HepG2 (cell line): ENCODE results near the gene TMCO6. TPM values are rescaled to one million over a fixed set of nuclear protein-coding genes. Genes with fewer than 3 reads are reported as not detected.

ENCODE experiments used
- ATRX ChIP-seq: sonication (generic); formaldehyde crosslinking; IDR thresholded peaks from 2 replicates; pipeline ENCODE4 v1.4.0; 2020; ENCODE audit warnings: missing genetic modification reagents, borderline replicate concordance
- DNMT1 ChIP-seq: sonication (generic); formaldehyde crosslinking; IDR thresholded peaks from 2 replicates; pipeline ENCODE4 v1.5.1; 2020; ENCODE audit warnings: mild to moderate bottlenecking, missing genetic modification reagents
- TEAD3 ChIP-seq: optimal IDR thresholded peaks from 2 replicates; pipeline ENCODE3; 2016; ENCODE audit warnings: borderline replicate concordance
- ZNF331 ChIP-seq: sonication (generic); formaldehyde crosslinking; IDR thresholded peaks from 2 replicates; pipeline ENCODE4 v1.4.0; 2020; ENCODE audit warnings: missing genetic modification reagents
- ZNF343 ChIP-seq: sonication (generic); formaldehyde crosslinking; IDR thresholded peaks from 2 replicates; pipeline ENCODE4 v1.4.0; 2020; ENCODE audit warnings: mild to moderate bottlenecking, missing genetic modification reagents
- ZNF468 ChIP-seq: sonication (generic); formaldehyde crosslinking; IDR thresholded peaks from 2 replicates; pipeline ENCODE4 v1.8.0; 2022; ENCODE audit warnings: mild to moderate bottlenecking, moderate library complexity, missing genetic modification reagents
- ZNF552 ChIP-seq: sonication (generic); formaldehyde crosslinking; IDR thresholded peaks from 2 replicates; pipeline ENCODE4 v1.9.0; 2022; ENCODE audit warnings: missing genetic modification reagents, mild to moderate bottlenecking, borderline replicate concordance
- ZNF816 ChIP-seq: sonication (generic); formaldehyde crosslinking; IDR thresholded peaks from 2 replicates; pipeline ENCODE4 v1.8.0; 2022; ENCODE audit warnings: missing genetic modification reagents, mild to moderate bottlenecking, borderline replicate concordance
- ZSCAN31 ChIP-seq: sonication (generic); formaldehyde crosslinking; IDR thresholded peaks from 2 replicates; pipeline ENCODE4 v1.5.0; 2020; ENCODE audit warnings: low read depth, mild to moderate bottlenecking, missing genetic modification reagents
- polyA plus RNA-seq, 8 experiments: library from polyadenylated mRNA; depleted of rRNA in 3 of 8; stranded (reverse) in 7 of 8; unstranded in 1 of 8; fragments of >200 nt; fragmentation: Illumina TruSeq in 4 of 8; extraction: Trizol in 4 of 8; gene quantifications; 2 replicates each; pipeline versions ENCODE4 v1.2.1 to v1.2.3, GENCODE V29; 2011 to 2016; ENCODE audit warnings: low read depth in 4 of 8, missing spikeins in 1 of 8, mixed read lengths in 1 of 8; ENCODE audit not compliant: insufficient read depth in 1 of 8
- total RNA-seq, 5 experiments: library from RNA; depleted of rRNA; stranded (reverse); fragments of >200 nt; fragmentation: Illumina TruSeq; extraction: Trizol; gene quantifications; 2 replicates each; pipeline ENCODE4 v1.2.3, GENCODE V29; 2016; ENCODE audit warnings: low read depth in 1 of 5
- TF ChIP-seq, protein P1 (sequence below): sonication (generic); formaldehyde crosslinking; IDR thresholded peaks from 2 replicates; pipeline ENCODE4 v1.8.0; 2022; ENCODE audit warnings: missing genetic modification reagents, mild to moderate bottlenecking, borderline replicate concordance
- TF ChIP-seq, protein P2 (sequence below): sonication (generic); formaldehyde crosslinking; IDR thresholded peaks from 2 replicates; pipeline ENCODE4 v1.4.0; 2020; ENCODE audit warnings: missing genetic modification reagents
- TF ChIP-seq, protein P3 (sequence below): IDR thresholded peaks from 2 replicates; pipeline ENCODE4 v1.6.1; 2016
- TF ChIP-seq, protein P4 (sequence below): sonication (generic); formaldehyde crosslinking; IDR thresholded peaks from 2 replicates; pipeline ENCODE4 v1.9.0; 2022; ENCODE audit warnings: missing genetic modification reagents, mild to moderate bottlenecking, borderline replicate concordance
- TF ChIP-seq, protein P5 (sequence below): sonication (generic); formaldehyde crosslinking; conservative IDR thresholded peaks from 2 replicates; pipeline ENCODE4 v1.4.0; 2020; ENCODE audit warnings: missing genetic modification reagents

The TMCO6 gene
- total and polyA plus RNA-seq, 2 of the 13 experiments (the other 11 are each of a cell fraction or from before 2014, with no cell fraction given), result 16.6 to 28.2 TPM

DNA sequence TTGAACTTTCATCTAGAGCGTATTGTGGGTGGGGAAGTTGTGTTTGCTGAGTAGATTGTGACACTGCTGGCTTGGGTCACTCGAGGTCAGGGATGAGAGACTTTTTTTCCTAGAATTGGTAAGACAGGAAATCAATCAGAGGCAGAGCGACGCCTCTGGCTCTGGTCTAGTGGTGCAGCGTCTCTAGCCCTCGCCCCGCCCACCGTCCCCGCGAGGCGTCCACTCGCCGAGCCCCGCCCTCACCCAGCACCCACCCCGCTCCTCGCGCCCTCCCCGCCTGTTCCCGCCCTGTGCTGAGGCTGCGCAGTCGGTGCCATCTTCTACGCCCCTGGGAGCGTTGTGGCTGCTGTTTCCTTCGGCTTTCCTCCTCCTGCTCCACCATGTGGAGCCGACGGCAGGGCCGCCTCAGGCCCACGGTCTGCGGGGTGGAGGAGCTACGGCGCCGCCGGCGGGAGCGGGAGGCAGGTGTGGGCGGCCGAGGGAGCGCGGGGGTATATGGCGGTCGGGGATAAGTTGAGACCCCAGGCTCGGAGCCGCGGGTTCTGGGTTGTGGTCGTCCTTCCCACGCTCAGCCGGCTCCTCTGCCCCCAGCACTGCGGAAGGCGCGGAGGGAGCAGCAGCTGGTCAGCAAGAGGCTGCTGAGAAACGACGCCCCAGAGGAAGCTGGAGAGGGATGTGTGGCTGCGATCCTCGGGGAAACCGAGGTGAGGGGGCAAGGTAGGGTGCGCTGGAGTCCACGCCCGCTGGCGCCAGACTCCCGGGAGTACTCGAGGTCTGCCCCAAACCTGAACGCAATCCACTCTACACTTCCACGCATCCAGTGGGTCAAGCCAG is at the start of gene TMCO6 (continued):
- TF ChIP-seq, protein P1, sequence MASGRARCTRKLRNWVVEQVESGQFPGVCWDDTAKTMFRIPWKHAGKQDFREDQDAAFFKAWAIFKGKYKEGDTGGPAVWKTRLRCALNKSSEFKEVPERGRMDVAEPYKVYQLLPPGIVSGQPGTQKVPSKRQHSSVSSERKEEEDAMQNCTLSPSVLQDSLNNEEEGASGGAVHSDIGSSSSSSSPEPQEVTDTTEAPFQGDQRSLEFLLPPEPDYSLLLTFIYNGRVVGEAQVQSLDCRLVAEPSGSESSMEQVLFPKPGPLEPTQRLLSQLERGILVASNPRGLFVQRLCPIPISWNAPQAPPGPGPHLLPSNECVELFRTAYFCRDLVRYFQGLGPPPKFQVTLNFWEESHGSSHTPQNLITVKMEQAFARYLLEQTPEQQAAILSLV (CRISPR knock-in tag), result peak; percentile 87
- TF ChIP-seq ZSCAN31 (CRISPR knock-in tag), result peak; percentile 82; the same call in 1 of the 2 replicates
- TF ChIP-seq, protein P2, sequence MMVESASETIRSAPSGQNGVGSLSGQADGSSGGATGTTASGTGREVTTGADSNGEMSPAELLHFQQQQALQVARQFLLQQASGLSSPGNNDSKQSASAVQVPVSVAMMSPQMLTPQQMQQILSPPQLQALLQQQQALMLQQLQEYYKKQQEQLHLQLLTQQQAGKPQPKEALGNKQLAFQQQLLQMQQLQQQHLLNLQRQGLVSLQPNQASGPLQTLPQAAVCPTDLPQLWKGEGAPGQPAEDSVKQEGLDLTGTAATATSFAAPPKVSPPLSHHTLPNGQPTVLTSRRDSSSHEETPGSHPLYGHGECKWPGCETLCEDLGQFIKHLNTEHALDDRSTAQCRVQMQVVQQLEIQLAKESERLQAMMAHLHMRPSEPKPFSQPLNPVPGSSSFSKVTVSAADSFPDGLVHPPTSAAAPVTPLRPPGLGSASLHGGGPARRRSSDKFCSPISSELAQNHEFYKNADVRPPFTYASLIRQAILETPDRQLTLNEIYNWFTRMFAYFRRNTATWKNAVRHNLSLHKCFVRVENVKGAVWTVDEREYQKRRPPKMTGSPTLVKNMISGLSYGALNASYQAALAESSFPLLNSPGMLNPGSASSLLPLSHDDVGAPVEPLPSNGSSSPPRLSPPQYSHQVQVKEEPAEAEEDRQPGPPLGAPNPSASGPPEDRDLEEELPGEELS (CRISPR knock-in tag), result peak; percentile 92
- peak; percentile 73; the same call in 1 of the 2 replicates for TF ChIP-seq ZNF552
- peak; percentile 39 for TF ChIP-seq TEAD3 (CRISPR knock-in tag)
- no peak for TF ChIP-seq ATRX
- TF ChIP-seq ZNF331 (CRISPR knock-in tag), result peak; percentile 84
- no peak for TF ChIP-seq ZNF468 (CRISPR knock-in tag)
- TF ChIP-seq, protein P3, sequence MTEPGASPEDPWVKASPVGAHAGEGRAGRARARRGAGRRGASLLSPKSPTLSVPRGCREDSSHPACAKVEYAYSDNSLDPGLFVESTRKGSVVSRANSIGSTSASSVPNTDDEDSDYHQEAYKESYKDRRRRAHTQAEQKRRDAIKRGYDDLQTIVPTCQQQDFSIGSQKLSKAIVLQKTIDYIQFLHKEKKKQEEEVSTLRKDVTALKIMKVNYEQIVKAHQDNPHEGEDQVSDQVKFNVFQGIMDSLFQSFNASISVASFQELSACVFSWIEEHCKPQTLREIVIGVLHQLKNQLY (CRISPR knock-in tag), result peak; percentile 42; the same call in 1 of the 2 replicates
- peak; percentile 4; the same call in 1 of the 2 replicates for TF ChIP-seq ZNF816 (CRISPR knock-in tag)
- TF ChIP-seq ZNF343 (CRISPR knock-in tag), result peak; percentile 40; the same call in 1 of the 2 replicates
- peak; percentile 78; the same call in 1 of the 2 replicates for TF ChIP-seq DNMT1
- TF ChIP-seq, protein P4, sequence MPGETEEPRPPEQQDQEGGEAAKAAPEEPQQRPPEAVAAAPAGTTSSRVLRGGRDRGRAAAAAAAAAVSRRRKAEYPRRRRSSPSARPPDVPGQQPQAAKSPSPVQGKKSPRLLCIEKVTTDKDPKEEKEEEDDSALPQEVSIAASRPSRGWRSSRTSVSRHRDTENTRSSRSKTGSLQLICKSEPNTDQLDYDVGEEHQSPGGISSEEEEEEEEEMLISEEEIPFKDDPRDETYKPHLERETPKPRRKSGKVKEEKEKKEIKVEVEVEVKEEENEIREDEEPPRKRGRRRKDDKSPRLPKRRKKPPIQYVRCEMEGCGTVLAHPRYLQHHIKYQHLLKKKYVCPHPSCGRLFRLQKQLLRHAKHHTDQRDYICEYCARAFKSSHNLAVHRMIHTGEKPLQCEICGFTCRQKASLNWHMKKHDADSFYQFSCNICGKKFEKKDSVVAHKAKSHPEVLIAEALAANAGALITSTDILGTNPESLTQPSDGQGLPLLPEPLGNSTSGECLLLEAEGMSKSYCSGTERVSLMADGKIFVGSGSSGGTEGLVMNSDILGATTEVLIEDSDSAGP, result peak; percentile 82; the same call in 1 of the 2 replicates
- TF ChIP-seq, protein P5, sequence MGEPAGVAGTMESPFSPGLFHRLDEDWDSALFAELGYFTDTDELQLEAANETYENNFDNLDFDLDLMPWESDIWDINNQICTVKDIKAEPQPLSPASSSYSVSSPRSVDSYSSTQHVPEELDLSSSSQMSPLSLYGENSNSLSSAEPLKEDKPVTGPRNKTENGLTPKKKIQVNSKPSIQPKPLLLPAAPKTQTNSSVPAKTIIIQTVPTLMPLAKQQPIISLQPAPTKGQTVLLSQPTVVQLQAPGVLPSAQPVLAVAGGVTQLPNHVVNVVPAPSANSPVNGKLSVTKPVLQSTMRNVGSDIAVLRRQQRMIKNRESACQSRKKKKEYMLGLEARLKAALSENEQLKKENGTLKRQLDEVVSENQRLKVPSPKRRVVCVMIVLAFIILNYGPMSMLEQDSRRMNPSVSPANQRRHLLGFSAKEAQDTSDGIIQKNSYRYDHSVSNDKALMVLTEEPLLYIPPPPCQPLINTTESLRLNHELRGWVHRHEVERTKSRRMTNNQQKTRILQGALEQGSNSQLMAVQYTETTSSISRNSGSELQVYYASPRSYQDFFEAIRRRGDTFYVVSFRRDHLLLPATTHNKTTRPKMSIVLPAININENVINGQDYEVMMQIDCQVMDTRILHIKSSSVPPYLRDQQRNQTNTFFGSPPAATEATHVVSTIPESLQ (CRISPR knock-in tag), result 0 out of 2 replicates have a peak, but pooled peaks have one; percentile 34
